Fibroblast of pulmonary artery (primary cell): ENCODE results near the gene CHTF18.

Experiments
- DNase-seq: peaks from one replicate; pipeline ENCODE4 v3.0.0-alpha.2; 2010; ENCODE audit warnings: low read depth
- H3K4me3 ChIP-seq: replicated peaks from 2 replicates; pipeline ENCODE4 v1.5.1; 2011; ENCODE audit warnings: low read depth, mild to moderate bottlenecking, control low read depth, low read length, moderate library complexity
- CTCF ChIP-seq: IDR thresholded peaks from 2 replicates; pipeline ENCODE4 v1.5.1; 2011; ENCODE audit warnings: mild to moderate bottlenecking, control low read depth, low read length, inconsistent platforms; ENCODE audit errors: missing control alignments

The CHTF18 gene

GRCh38 chr16:802914-803753 is 14.7 kb downstream of the CHTF18 start:
- no peak for TF ChIP-seq CTCF
- H3K4me3 ChIP-seq = no peak overlapping the region
- no peak for DNase-seq

GRCh38 chr16:803754-804080 is 15.3 kb downstream of the CHTF18 start:
- TF ChIP-seq CTCF = no peak
- DNase-seq = no peak
- no peak overlapping the region for H3K4me3 ChIP-seq

- no peak overlapping the region for H3K4me3 ChIP-seq
- DNase-seq = no peak
- TF ChIP-seq CTCF = no peak
Measured at GRCh38 chr16:804193-805048, 16.0 kb downstream of the CHTF18 start.

GRCh38 chr16:805474-805873 is 17.1 kb downstream of the CHTF18 start:
- no peak for DNase-seq
- no peak for TF ChIP-seq CTCF
- H3K4me3 ChIP-seq = no peak overlapping the region

GRCh38 chr16:807347-808084 is 19.1 kb downstream of the CHTF18 start:
- H3K4me3 ChIP-seq = peak overlapping the region; percentile 75
- TF ChIP-seq CTCF = no peak

GRCh38 chr16:808085-808386 is 19.6 kb downstream of the CHTF18 start:
- no peak for DNase-seq
- TF ChIP-seq CTCF = no peak
- H3K4me3 ChIP-seq = peak overlapping the region; percentile 75

More at GRCh38 chr16:807347-808084, 19.1 kb downstream of the CHTF18 start:
- DNase-seq = peak; percentile 91
